Small intestine (tissue), 16 donors: ENCODE measurements around the gene ADAMTS15. TPM values are rescaled to one million over a fixed set of nuclear protein-coding genes. Genes with fewer than 3 reads are reported as not detected.

Experiments used
- DNase-seq, 2 donors: peaks; one replicate each; pipeline versions ENCODE4 v3.0.0 to v3.0.0-alpha.2; 2013
- FAIRE-seq: peaks from 2 replicates; lab custom pipeline; 2012; peaks lifted over from hg19 to GRCh38; lab: Jason Lieb, UNC
- H3K27ac ChIP-seq, 3 donors: one replicate each; pipeline ENCODE4 v1.5.1; 2013; ENCODE audit warnings: low read length in 2 of 3, mild to moderate bottlenecking in 2 of 3, control low read depth in 1 of 3, inconsistent platforms in 1 of 3, low read depth in 1 of 3, moderate library complexity in 1 of 3
- H3K27me3 ChIP-seq, 3 donors: one replicate each; pipeline ENCODE4 v1.6.1; 2013; ENCODE audit warnings: low read length in 3 of 3, inconsistent platforms in 1 of 3; ENCODE audit not compliant: control insufficient read depth in 3 of 3, insufficient read depth in 3 of 3
- H3K36me3 ChIP-seq, 3 donors: one replicate each; pipeline ENCODE4 v1.6.1; 2013; ENCODE audit warnings: low read length in 3 of 3, inconsistent platforms in 1 of 3, low read depth in 1 of 3, mild to moderate bottlenecking in 1 of 3, moderate library complexity in 1 of 3; ENCODE audit not compliant: control insufficient read depth in 3 of 3, insufficient read depth in 2 of 3
- H3K4me1 ChIP-seq, 3 donors: one replicate each; pipeline ENCODE4 v1.6.1; 2013; ENCODE audit warnings: low read length in 2 of 3, inconsistent platforms in 1 of 3, low read depth in 1 of 3, mild to moderate bottlenecking in 1 of 3, moderate library complexity in 1 of 3; ENCODE audit not compliant: control insufficient read depth in 3 of 3, insufficient read depth in 2 of 3
- H3K4me3 ChIP-seq, 3 donors: one replicate each; pipeline ENCODE4 v1.5.1; 2013; ENCODE audit warnings: low read length in 3 of 3, control low read depth in 1 of 3, inconsistent platforms in 1 of 3, low read depth in 1 of 3, mild to moderate bottlenecking in 1 of 3, moderate library complexity in 1 of 3
- H3K9me3 ChIP-seq, 2 donors: one replicate each; pipeline ENCODE4 v1.6.1; 2013; ENCODE audit warnings: low read depth in 1 of 2, low read length in 1 of 2; ENCODE audit not compliant: control insufficient read depth in 2 of 2, insufficient read depth in 1 of 2
- WGBS, 3 donors: extraction: QIAGEN DNeasy Blood & Tissue Kit; methylation state at CpG; one replicate each; pipeline ENCODE4 v1.1.7; 2013; 5-methylcytosine and 5-hydroxymethylcytosine counted together
- long read RNA-seq, 10 donors: transcript quantifications; one replicate each; lab custom pipeline, GENCODE V29; 2026
- polyA plus RNA-seq, 4 donors: library from polyadenylated mRNA; stranded (reverse) in 3 of 4; unstranded in 1 of 4; fragments of 200-250 nt in 3 of 4; fragments of 120-200 nt in 1 of 4; gene quantifications; one replicate each; pipeline versions ENCODE4 v1.2.1 to v1.2.3, GENCODE V29; 2013
- donor health status: healthy with polysubstance abuse.
- donor health status: control.
- donor health status: control.
- donor health status: Bipolar disorder and iron deficiency.
- donor health status: healthy.

ADAMTS15 gene, protein sequence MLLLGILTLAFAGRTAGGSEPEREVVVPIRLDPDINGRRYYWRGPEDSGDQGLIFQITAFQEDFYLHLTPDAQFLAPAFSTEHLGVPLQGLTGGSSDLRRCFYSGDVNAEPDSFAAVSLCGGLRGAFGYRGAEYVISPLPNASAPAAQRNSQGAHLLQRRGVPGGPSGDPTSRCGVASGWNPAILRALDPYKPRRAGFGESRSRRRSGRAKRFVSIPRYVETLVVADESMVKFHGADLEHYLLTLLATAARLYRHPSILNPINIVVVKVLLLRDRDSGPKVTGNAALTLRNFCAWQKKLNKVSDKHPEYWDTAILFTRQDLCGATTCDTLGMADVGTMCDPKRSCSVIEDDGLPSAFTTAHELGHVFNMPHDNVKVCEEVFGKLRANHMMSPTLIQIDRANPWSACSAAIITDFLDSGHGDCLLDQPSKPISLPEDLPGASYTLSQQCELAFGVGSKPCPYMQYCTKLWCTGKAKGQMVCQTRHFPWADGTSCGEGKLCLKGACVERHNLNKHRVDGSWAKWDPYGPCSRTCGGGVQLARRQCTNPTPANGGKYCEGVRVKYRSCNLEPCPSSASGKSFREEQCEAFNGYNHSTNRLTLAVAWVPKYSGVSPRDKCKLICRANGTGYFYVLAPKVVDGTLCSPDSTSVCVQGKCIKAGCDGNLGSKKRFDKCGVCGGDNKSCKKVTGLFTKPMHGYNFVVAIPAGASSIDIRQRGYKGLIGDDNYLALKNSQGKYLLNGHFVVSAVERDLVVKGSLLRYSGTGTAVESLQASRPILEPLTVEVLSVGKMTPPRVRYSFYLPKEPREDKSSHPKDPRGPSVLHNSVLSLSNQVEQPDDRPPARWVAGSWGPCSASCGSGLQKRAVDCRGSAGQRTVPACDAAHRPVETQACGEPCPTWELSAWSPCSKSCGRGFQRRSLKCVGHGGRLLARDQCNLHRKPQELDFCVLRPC
- polyA plus RNA-seq: 10 to 100 TPM in 1 of 4 donors, 1 to 10 TPM in 1, under 1 TPM in 1, not detected in 1; 0.27 to 13.6 (median 7.2) TPM
- long read RNA-seq, donor 1, full-length matches to known transcripts: 1 of 1 reads
- long read RNA-seq, donor 1, partial matches to known transcripts: 0 of 1 reads
- long read RNA-seq, donor 1, other reads (novel, unspliced or antisense): 0 of 1 reads
- long read RNA-seq, donor 2: 0 reads
- long read RNA-seq, donor 3, partial matches to known transcripts: 6 of 6 reads
- long read RNA-seq, donor 3, other reads (novel, unspliced or antisense): 0 of 6 reads
- long read RNA-seq, donor 4: 0 reads
- long read RNA-seq, donor 5: 0 reads
- long read RNA-seq, donor 6: 0 reads
- long read RNA-seq, donor 7: 0 reads
- long read RNA-seq, donor 8: 0 reads
- long read RNA-seq, donor 9: 0 reads
- long read RNA-seq, donor 10, partial matches to known transcripts: 5 of 5 reads
- long read RNA-seq, donor 10, other reads (novel, unspliced or antisense): 0 of 5 reads

DNA sequence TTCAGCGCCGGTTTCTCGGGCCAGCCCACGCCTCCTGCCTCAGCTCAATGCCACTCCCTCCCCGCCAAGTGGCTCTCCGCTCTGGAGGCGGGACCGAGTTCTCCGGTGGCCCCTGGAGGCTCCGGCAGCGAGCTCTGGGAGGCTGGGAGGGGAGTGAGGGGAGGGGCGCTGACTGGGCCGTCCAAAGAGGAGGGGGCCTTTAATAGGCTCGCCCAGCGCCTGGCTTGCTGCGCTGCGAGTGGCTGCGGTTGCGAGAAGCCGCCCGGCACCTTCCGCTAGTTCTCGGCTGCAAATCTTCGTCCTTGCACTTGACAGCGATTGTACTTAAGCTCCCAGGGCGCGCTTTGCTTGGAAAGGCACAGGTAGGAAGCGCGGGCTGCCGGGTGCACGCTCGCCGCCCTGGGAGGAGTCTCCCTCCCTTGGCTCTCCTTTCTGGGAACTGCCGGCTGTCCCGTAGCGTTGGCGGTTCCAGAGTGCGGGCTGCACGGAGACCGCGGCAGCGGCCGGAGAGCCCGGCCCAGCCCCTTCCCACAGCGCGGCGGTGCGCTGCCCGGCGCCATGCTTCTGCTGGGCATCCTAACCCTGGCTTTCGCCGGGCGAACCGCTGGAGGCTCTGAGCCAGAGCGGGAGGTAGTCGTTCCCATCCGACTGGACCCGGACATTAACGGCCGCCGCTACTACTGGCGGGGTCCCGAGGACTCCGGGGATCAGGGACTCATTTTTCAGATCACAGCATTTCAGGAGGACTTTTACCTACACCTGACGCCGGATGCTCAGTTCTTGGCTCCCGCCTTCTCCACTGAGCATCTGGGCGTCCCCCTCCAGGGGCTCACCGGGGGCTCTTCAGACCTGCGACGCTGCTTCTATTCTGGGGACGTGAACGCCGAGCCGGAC is at the start of gene ADAMTS15:
TSS of gene ADAMTS15 (plus strand) at position 230 of the 894 bp plus-strand sequence. CDS start at position 559, 329 bp downstream.
- Histone ChIP-seq H3K27me3 (peaks cover 0 to 14% (median 0%) of the 10 kb centered on the region in 3 donors), H3K36me3 (no peaks in the 10 kb centered on the region), H3K27ac (peak within 1 kb of the TSS in 2 of 3 donors; percentile 41 to 70), H3K4me1 (peaks cover 0 to 20% (median 2%) of the 10 kb centered on the region in 3 donors), H3K4me3 (peak within 1 kb of the TSS; percentile 34 to 59 (median 47)), H3K9me3 (no peaks in the 10 kb centered on the region)
- DNase-seq (peak; percentile 70 to 90), FAIRE-seq (no peak)
- WGBS, 3 donors: 0 to 2% (median 1%) methylated on average over 69 to 75 of the region's 75 CpGs

DNA sequence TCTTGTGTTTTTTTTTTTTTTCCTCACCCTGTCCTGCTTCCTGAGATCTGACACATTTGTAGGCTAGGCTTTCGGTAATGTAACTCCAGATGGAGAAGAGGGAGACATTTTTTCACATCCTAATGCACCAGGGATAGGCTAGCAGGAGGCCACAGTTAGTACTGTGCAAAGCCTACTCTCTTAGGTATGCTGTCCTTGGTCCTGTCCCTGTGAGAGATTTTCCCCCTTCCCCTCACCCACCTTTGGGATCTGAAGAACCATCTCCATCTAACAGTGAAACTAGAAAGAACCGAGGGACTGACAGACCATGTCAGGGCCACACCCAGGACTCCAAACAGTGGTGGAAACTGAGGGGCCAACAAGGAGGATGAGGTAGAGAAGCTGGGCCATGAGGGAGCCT is 49.2 kb upstream of the ADAMTS15 start:
- FAIRE-seq (no peak), DNase-seq (no peak)
- no peaks in the 10 kb centered on the region for H3K9me3 ChIP-seq
- 68 to 85% (median 82%) methylated on average over 2 of the region's 2 CpGs for WGBS, 3 donors
- H3K36me3 ChIP-seq: no peaks in the 10 kb centered on the region
- no peaks in the 10 kb centered on the region for H3K27me3 ChIP-seq
- no peak overlapping the region for H3K4me3 ChIP-seq
- H3K4me1 ChIP-seq: peaks cover 0 to 6% (median 0%) of the 10 kb centered on the region in 3 donors
- no peak overlapping the region for H3K27ac ChIP-seq

DNA sequence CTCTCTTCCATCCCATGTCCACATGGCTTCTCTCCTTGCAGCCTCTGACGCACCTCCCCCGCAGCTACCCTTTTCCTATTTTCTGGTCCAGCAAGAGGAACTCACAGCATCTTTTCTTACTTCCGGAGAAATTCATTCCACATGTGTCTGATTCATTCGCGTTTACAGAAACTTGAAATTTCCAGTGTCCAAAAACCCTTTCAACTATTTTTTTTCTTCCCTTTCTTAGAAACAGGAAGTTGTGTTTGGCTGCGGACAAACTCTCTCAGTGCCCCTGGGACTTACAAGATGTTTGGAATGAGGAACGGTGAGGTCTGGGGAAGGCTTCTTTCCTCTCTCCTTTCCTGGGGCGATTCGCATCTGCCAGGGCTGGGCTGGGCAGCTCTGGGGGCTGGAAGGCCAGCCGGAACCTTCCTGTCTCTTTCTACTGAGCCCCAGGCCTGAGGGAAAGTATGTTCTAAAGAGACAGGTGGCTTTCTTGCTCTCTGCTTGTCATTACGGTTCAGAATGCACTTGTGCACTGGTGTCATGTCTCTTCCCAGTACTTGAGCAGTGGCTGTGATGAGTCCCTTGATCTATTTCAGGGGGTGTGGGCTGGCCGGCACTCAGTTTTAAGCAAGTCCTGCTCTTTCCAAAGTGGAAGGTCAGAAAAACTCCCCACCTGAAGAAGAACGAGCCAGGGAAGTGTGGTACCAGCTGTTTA is 47.5 kb upstream of the ADAMTS15 start:
- FAIRE-seq: no peak
- Histone ChIP-seq H3K27me3 (no peaks in the 10 kb centered on the region), H3K27ac (no peak overlapping the region), H3K4me1 (peaks cover 0 to 6% (median 0%) of the 10 kb centered on the region in 3 donors), H3K4me3 (no peak overlapping the region), H3K9me3 (no peaks in the 10 kb centered on the region), H3K36me3 (no peaks in the 10 kb centered on the region)
- no peak for DNase-seq
- WGBS, 3 donors: 40 to 78% (median 56%) methylated on average over 13 of the region's 13 CpGs

DNA sequence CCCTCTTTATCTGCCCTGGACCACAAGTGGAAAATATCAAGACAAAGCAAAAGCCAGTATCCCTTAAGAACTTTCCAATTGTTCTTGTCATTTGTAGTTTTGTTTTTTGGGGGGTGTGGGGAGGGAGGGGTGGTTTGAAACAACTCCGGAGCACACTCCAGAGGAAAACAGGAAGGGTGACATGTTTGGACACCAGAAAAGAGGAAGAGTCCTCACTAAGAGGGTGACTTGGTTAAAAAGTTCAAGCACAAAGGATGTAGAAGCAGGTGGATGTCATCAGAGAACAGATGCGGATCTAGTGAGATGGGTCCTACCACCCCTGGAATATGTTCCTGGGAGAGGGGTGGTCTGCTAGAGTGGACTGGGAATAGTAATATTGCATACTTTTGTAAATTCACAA is 45.9 kb upstream of the ADAMTS15 start:
- no peaks in the 10 kb centered on the region for H3K9me3 ChIP-seq
- H3K4me3 ChIP-seq: no peak overlapping the region
- H3K36me3 ChIP-seq: no peaks in the 10 kb centered on the region
- 58 to 89% (median 80%) methylated on average over 2 of the region's 2 CpGs for WGBS, 3 donors
- peak overlapping the region in 1 of 3 donors; percentile 33 for H3K27ac ChIP-seq
- peaks cover 0 to 6% (median 0%) of the 10 kb centered on the region in 3 donors for H3K4me1 ChIP-seq
- DNase-seq (no peak), FAIRE-seq (no peak)
- H3K27me3 ChIP-seq: no peaks in the 10 kb centered on the region

DNA sequence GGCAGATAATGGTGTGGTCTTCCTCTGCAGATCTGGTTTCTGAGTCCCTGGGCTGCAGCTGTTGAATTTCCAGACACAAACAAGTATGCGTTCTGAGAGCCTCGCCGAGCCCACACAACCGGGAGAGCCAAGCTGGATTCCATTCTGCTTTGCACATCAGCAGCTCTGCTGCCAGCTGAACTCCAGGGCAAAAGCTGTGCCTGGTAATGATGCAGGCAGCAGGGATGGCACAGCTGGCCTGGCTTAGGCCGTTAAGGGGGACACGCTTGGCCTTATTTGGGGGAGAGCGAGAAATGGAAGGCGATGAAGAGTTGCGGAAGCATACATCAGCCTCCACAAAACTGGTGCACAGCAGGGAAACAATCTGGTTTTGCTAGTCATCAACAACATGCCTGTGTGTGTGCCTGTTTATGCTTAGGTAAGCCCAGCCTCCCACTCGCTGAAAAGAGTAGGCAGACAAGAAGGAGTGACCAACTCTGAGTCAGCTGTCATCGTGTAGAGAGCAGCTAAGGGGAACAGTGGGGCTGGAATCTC is 45.1 kb upstream of the ADAMTS15 start:
- Histone ChIP-seq H3K27me3 (peaks cover 0 to 3% (median 0%) of the 10 kb centered on the region in 3 donors), H3K9me3 (no peaks in the 10 kb centered on the region), H3K4me3 (no peak overlapping the region), H3K4me1 (peaks cover 0 to 6% (median 0%) of the 10 kb centered on the region in 3 donors), H3K36me3 (no peaks in the 10 kb centered on the region), H3K27ac (peak overlapping the region in 2 of 3 donors; percentile 20 to 49)
- FAIRE-seq (no peak), DNase-seq (peak in 1 of 2 donors; percentile 24)
- 59 to 84% (median 81%) methylated on average over 11 of the region's 11 CpGs for WGBS, 3 donors

DNA sequence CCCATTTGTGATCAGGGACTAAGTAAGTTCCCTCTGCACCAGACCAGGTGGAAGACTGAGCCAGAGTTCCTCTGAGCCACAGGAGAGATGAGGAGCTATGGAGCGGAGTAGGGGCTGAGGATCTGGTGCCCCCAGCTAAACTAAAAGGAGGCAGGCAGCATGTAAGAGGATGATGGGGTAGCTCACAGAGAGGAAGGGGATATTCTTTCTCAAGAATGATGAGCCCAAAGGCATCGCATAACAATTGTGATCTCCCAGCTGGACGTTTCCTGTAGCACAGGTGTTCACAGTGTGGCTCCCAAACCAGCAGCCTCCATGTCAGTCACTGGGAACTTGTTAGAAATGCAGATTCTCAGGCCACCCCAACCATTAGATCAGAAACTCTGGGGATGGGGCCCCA is 44.5 kb upstream of the ADAMTS15 start:
- WGBS, 3 donors: 81 to 93% (median 88%) methylated on average over 3 of the region's 3 CpGs
- Histone ChIP-seq H3K27ac (peak overlapping the region in 1 of 3 donors; percentile 49), H3K36me3 (no peaks in the 10 kb centered on the region), H3K27me3 (peaks cover 0 to 7% (median 0%) of the 10 kb centered on the region in 3 donors), H3K4me1 (peaks cover 0 to 6% (median 0%) of the 10 kb centered on the region in 3 donors), H3K9me3 (no peaks in the 10 kb centered on the region), H3K4me3 (no peak overlapping the region)
- DNase-seq (no peak), FAIRE-seq (no peak)
